HG03103 (cell line): ENCODE measurements around the gene RAB6C.
"Not testable (repeated sequence)": the region's sequence is repeated elsewhere in the genome, so short reads cannot be mapped to it uniquely, and the experiment has no call there.

Source experiments
- ATAC-seq: cut with Tn5 transposase; IDR thresholded peaks from one replicate; pipeline ENCODE4 v1.9.1; 2021; ENCODE audit warnings: low read depth; ENCODE audit not compliant: unreplicated experiment

RAB6C gene

DNA sequence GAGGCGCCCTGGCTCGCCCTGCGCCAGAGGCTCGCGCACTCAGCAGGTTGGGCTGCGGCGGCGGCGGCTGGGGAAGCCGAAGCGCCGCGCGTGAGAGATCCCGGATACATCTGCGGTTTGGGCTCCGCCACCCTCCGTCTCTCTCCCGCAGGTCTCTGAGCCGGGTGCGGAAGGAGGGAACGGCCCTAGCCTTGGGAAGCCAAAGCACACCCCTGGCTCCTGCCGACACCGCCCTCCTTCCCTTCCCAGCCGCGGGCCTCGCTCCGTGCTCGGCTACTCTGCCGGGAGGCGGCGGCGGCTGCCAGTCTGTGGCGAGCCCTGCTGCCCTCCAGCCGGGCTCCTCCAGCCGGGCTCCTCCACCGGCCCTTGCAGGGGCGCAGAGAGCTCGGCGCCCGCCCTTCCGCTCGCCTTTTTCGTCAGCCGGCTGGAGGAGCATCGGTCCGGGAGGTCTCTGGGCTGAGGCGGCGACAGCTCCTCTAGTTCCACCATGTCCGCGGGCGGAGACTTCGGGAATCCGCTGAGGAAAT is at the start of gene RAB6C:
TSS of gene RAB6C (plus strand) at position 38 of the 527 bp plus-strand sequence. CDS start at position 488, 450 bp downstream.
- not testable (repeated sequence) for ATAC-seq

- ATAC-seq, result no peak
Observed at GRCh38 chr2:129930451-129930850, 49.0 kb upstream of the RAB6C start.

DNA sequence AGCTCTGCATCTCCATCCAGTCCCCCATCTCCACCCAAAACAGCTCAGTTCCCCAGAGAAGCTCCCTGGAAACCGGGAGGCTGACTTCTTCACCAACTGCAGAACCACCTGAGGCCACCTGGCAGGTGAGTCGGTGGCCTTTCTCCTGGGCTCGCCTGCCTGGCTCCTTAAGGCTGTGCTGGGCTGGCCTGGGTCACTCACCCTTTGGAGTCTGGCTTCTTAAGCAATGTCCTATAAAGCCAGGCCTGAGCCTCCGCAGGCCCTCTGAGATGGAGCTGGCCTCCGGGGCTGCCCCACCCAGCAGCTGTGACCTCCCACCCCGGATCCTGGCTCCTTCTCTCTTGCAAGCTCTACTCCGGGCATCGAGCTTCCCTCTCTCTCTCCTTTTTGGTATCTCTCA is 46.1 kb upstream of the RAB6C start:
- ATAC-seq, result not testable (repeated sequence)

GRCh38 chr2:129934044-129934822 is 45.2 kb upstream of the RAB6C start:
- no peak for ATAC-seq

- ATAC-seq, result no peak
Observed at GRCh38 chr2:129935118-129935517, 44.3 kb upstream of the RAB6C start.

GRCh38 chr2:129936334-129936934 is 43.0 kb upstream of the RAB6C start:
- ATAC-seq, result no peak

- not testable (repeated sequence) for ATAC-seq
Observed at GRCh38 chr2:129938850-129939471, 40.5 kb upstream of the RAB6C start.

DNA sequence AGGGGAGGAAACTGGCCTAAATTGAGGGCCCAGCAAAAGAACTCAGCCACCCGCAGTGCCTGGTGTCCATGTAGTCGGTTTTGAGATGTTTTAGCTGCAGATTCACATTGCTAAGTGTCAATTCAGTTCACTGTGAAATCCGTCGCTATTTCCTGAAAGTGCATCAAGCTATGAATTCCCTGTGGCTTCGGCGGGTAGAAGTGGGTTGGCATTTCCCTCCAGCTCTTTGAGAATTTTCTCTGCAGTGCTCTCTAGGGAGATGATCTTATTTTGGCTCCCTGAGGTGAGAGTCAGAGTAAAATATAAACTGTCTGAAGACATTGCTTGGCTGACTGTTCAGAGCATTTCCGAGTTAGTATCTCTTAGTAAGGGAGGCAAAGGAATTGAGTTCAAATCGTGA is 36.0 kb upstream of the RAB6C start:
- not testable (repeated sequence) for ATAC-seq

DNA sequence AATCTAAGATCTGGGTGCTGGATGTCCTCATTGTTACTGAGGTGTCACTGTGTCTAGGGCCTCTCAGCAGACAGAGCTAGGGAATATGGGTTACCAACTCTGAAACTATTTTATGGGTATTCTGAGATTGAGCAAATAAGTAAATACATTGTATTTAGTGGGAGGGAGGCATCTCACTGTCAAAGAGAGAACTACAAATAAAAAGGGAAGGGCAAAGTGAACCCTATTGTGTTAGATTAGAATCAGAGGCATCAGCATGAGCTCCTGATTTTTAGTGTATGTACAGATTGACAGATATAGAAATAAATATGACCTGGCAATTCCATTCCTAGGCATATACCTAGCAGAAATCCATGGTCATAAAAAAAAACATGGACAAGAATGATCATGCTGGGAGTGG is 33.9 kb upstream of the RAB6C start:
- no peak for ATAC-seq

DNA sequence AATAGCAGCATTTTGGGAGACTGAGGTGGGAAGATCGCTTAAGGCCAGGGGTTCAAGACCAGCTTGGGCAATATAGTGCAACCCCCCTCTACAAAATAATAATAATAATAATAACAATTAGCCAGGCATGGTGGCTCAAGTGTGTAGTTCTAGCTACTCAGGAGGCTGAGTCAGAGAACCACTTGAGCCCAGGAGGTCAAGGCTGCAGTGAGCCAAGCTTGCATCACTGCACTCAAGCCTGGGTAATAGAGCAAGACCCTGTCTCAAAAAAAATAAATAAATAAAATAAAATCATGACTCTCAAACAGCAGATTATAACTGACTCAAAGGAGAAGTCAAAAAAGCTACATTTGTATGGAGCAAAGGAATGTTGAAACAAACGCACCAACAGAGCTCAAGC is 31.8 kb upstream of the RAB6C start:
- not testable (repeated sequence) for ATAC-seq

- ATAC-seq, result not testable (repeated sequence)
Observed at GRCh38 chr2:129956171-129956570, 23.3 kb upstream of the RAB6C start.

DNA sequence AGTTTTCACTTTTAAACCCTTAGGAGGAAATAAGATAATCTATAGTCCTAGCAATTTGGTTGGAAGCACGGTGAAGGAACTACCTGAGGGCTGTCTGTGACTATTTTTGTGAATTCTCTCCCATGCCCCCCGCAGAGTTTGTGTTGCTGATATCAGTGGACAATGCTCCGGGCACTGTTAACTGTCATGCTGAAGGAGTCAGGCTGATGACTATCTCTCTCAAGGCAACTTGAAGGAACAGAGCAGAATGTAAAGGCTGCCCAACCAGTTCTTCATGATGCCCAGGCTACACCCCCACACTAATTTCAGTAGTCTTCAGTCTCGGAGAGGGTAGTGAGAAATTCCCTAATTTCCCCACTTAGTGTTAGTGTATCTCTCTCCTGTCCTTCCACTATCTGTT is 21.6 kb upstream of the RAB6C start:
- ATAC-seq, result no peak

- ATAC-seq, result not testable (repeated sequence)
Observed at GRCh38 chr2:129958736-129959135, 20.7 kb upstream of the RAB6C start.

DNA sequence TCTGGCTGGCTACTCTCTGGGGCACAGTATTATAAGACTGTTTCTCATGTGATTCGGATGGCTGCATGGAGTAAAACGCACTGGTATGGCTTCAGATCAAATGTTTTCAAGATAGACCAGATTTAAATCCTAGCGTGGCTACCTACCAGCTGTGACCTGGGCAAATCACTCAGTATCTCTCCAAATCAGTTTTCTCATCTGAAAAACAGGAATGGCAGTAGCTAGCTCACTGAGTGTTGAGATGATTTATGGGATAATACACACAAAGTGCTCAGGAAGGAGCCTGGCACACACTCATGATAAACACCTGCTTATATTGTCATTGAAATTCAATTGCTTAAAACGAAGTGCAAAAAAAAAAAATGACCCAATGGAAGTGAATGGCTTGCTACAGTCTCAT is 10.9 kb upstream of the RAB6C start:
- not testable (repeated sequence) for ATAC-seq

DNA sequence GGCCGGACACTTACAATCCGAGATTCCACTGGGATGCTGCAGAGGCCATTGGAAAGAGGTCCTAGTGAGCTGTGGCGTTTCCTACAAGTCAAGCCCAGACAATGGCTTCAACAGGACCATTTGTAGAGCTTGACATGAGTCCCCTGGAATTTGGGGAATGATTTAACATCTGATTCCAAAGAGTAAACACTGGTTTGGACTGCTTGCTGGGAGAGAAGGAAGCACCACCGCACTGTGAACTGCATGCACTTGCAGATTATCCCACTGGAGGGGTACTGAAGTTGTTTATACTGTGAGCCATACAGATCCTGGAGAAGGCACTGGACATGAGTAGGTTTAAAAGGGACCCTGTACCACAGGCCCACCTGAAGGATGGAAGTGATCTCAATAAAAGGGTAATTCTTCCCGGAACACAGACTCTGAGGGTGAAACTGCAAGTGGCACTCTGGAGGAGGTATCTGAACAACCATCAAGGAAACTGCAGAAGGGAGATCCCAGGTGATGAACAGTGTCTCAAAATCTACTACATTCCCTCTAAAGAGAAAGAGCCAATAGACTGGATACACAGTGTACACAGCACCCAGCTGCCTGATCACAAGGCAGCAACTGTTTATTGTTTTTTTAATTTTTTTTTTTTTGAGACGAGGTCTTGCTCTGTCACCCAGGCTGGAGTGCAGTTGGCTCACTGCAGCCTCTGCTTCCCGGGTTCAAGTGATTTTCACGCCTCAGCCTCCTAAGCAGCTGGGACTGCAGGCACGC is 4.3 kb upstream of the RAB6C start:
- no peak for ATAC-seq

GRCh38 chr2:129976969-129977368 is 2.5 kb upstream of the RAB6C start:
- not testable (repeated sequence) for ATAC-seq

DNA sequence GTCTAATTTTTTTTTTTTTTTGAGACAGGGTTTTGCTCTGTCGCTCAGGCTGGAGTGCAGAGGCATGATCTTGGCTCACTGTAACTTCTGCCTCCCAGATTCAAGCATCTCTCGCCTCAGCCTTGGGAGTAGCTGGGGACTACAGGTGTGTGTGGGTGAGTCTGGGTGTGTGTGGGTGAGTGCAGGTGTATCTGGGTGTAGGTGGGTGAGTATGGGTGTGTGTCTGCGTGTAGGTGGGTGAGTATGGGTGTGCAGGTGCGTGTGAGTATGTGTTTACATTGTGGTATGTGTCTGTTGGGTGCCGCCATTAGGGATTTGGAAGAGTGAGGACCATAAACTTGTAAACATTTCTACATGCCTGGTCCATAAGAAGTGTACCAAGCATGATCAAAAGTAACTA is 1.5 kb upstream of the RAB6C start:
- ATAC-seq, result no peak

- not testable (repeated sequence) for ATAC-seq
Observed at GRCh38 chr2:129980246-129980645, 780 bp downstream of the RAB6C start.

- not testable (repeated sequence) for ATAC-seq
Observed at GRCh38 chr2:129981689-129982088, 2.2 kb downstream of the RAB6C start.

DNA sequence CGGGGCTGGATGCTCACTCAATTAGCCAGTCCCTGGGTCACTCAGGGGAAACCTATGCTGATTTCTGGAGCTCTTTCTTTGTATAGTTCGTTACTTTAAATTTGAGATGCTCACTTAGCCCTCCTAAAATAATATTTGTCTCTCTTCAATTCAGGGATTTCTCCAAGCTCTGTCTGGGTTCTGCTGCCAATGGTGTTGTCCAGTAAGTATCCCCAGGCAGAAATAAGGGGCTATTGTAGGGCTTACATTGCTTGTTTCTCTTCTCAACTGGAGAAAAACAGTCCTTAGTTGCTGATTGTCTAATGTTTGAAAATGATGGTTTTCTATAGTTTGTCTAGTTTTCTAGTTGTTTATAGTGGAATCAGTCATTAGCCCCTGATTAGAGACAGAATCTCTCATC is 5.0 kb downstream of the RAB6C start:
- no peak for ATAC-seq
